ENCODE data around the gene ACKR1.

ACKR1 gene

GRCh38 chr1:159211331-159212136, 6.9 kb downstream of the ACKR1 start:
- Histone ChIP-seq H3K27me3 (ENCODE audit: control insufficient read depth, insufficient read depth, low read length) (no peaks in the 10 kb centered on the region), H3K27ac (ENCODE audit: low read depth, low read length) (no peak overlapping the region), H3K36me3 (ENCODE audit: control insufficient read depth, insufficient read depth, low read length) (no peaks in the 10 kb centered on the region), H3K4me1 (ENCODE audit: control insufficient read depth, insufficient read depth, low read length) (no peaks in the 10 kb centered on the region), H3K9ac (ENCODE audit: low read length) (no peak overlapping the region), H3K4me3 (ENCODE audit: low read length) (no peak overlapping the region)

- Histone ChIP-seq H3K4me3 (ENCODE audit: low read length) (no peak overlapping the region), H3K36me3 (ENCODE audit: control insufficient read depth, insufficient read depth, low read length) (no peaks in the 10 kb centered on the region), H3K4me1 (ENCODE audit: control insufficient read depth, insufficient read depth, low read length) (no peaks in the 10 kb centered on the region), H3K9ac (ENCODE audit: low read length) (no peak overlapping the region), H3K27ac (ENCODE audit: low read depth, low read length) (no peak overlapping the region), H3K27me3 (ENCODE audit: control insufficient read depth, insufficient read depth, low read length) (no peaks in the 10 kb centered on the region)
These were observed 7.9 kb downstream of the ACKR1 start for GRCh38 chr1:159212596-159212995.

GRCh38 chr1:159214149-159214760, 9.6 kb downstream of the ACKR1 start:
- Histone ChIP-seq H3K27me3 (ENCODE audit: control insufficient read depth, insufficient read depth, low read length) (no peaks in the 10 kb centered on the region), H3K4me3 (ENCODE audit: low read length) (no peak overlapping the region), H3K27ac (ENCODE audit: low read depth, low read length) (no peak overlapping the region), H3K9ac (ENCODE audit: low read length) (no peak overlapping the region), H3K36me3 (ENCODE audit: control insufficient read depth, insufficient read depth, low read length) (no peaks in the 10 kb centered on the region), H3K4me1 (ENCODE audit: control insufficient read depth, insufficient read depth, low read length) (no peaks in the 10 kb centered on the region)

GRCh38 chr1:159218649-159219636, 14.3 kb downstream of the ACKR1 start:
- Histone ChIP-seq H3K27ac (ENCODE audit: low read depth, low read length) (no peak overlapping the region), H3K36me3 (ENCODE audit: control insufficient read depth, insufficient read depth, low read length) (no peaks in the 10 kb centered on the region)

GRCh38 chr1:159222075-159222865, 17.6 kb downstream of the ACKR1 start:
- Histone ChIP-seq H3K4me3 (ENCODE audit: low read length) (no peak overlapping the region), H3K36me3 (ENCODE audit: control insufficient read depth, insufficient read depth, low read length) (no peaks in the 10 kb centered on the region), H3K9ac (ENCODE audit: low read length) (no peak overlapping the region), H3K27me3 (ENCODE audit: control insufficient read depth, insufficient read depth, low read length) (no peaks in the 10 kb centered on the region), H3K4me1 (ENCODE audit: control insufficient read depth, insufficient read depth, low read length) (no peaks in the 10 kb centered on the region), H3K27ac (ENCODE audit: low read depth, low read length) (no peak overlapping the region)

More at GRCh38 chr1:159218649-159219636, 14.3 kb downstream of the ACKR1 start:
- no peak overlapping the region for H3K9ac ChIP-seq (ENCODE audit: low read length)
- no peak overlapping the region for H3K4me3 ChIP-seq (ENCODE audit: low read length)
- no peaks in the 10 kb centered on the region for H3K27me3 ChIP-seq (ENCODE audit: control insufficient read depth, insufficient read depth, low read length)
- H3K4me1 ChIP-seq (ENCODE audit: control insufficient read depth, insufficient read depth, low read length): no peaks in the 10 kb centered on the region

GRCh38 chr1:159223004-159223403, 18.3 kb downstream of the ACKR1 start:
- H3K9ac ChIP-seq (ENCODE audit: low read length): no peak overlapping the region
- no peaks in the 10 kb centered on the region for H3K27me3 ChIP-seq (ENCODE audit: control insufficient read depth, insufficient read depth, low read length)
- H3K27ac ChIP-seq (ENCODE audit: low read depth, low read length): no peak overlapping the region
- H3K4me1 ChIP-seq (ENCODE audit: control insufficient read depth, insufficient read depth, low read length): no peaks in the 10 kb centered on the region
- H3K4me3 ChIP-seq (ENCODE audit: low read length): no peak overlapping the region
- H3K36me3 ChIP-seq (ENCODE audit: control insufficient read depth, insufficient read depth, low read length): no peaks in the 10 kb centered on the region

GRCh38 chr1:159228554-159228953, 23.9 kb downstream of the ACKR1 start:
- Histone ChIP-seq H3K36me3 (ENCODE audit: control insufficient read depth, insufficient read depth, low read length) (no peaks in the 10 kb centered on the region), H3K4me3 (ENCODE audit: low read length) (no peak overlapping the region), H3K4me1 (ENCODE audit: control insufficient read depth, insufficient read depth, low read length) (no peaks in the 10 kb centered on the region), H3K27me3 (ENCODE audit: control insufficient read depth, insufficient read depth, low read length) (no peaks in the 10 kb centered on the region), H3K9ac (ENCODE audit: low read length) (no peak overlapping the region), H3K27ac (ENCODE audit: low read depth, low read length) (no peak overlapping the region)

GRCh38 chr1:159229260-159229885, 24.7 kb downstream of the ACKR1 start:
- Histone ChIP-seq H3K4me3 (ENCODE audit: low read length) (no peak overlapping the region), H3K36me3 (ENCODE audit: control insufficient read depth, insufficient read depth, low read length) (no peaks in the 10 kb centered on the region), H3K4me1 (ENCODE audit: control insufficient read depth, insufficient read depth, low read length) (no peaks in the 10 kb centered on the region), H3K27me3 (ENCODE audit: control insufficient read depth, insufficient read depth, low read length) (no peaks in the 10 kb centered on the region), H3K9ac (ENCODE audit: low read length) (no peak overlapping the region), H3K27ac (ENCODE audit: low read depth, low read length) (no peak overlapping the region)

GRCh38 chr1:159229896-159230295, 25.2 kb downstream of the ACKR1 start:
- no peaks in the 10 kb centered on the region for H3K27me3 ChIP-seq (ENCODE audit: control insufficient read depth, insufficient read depth, low read length)
- no peak overlapping the region for H3K27ac ChIP-seq (ENCODE audit: low read depth, low read length)
- H3K4me1 ChIP-seq (ENCODE audit: control insufficient read depth, insufficient read depth, low read length): no peaks in the 10 kb centered on the region
- H3K4me3 ChIP-seq (ENCODE audit: low read length): no peak overlapping the region
- H3K36me3 ChIP-seq (ENCODE audit: control insufficient read depth, insufficient read depth, low read length): no peaks in the 10 kb centered on the region
- no peak overlapping the region for H3K9ac ChIP-seq (ENCODE audit: low read length)

GRCh38 chr1:159239551-159240220, 35.0 kb downstream of the ACKR1 start:
- Histone ChIP-seq H3K27ac (ENCODE audit: low read depth, low read length) (no peak overlapping the region), H3K36me3 (ENCODE audit: control insufficient read depth, insufficient read depth, low read length) (no peaks in the 10 kb centered on the region), H3K4me1 (ENCODE audit: control insufficient read depth, insufficient read depth, low read length) (no peaks in the 10 kb centered on the region), H3K4me3 (ENCODE audit: low read length) (no peak overlapping the region), H3K9ac (ENCODE audit: low read length) (no peak overlapping the region), H3K27me3 (ENCODE audit: control insufficient read depth, insufficient read depth, low read length) (no peaks in the 10 kb centered on the region)

GRCh38 chr1:159247266-159247665, 42.6 kb downstream of the ACKR1 start:
- Histone ChIP-seq H3K9ac (ENCODE audit: low read length) (no peak overlapping the region), H3K36me3 (ENCODE audit: control insufficient read depth, insufficient read depth, low read length) (no peaks in the 10 kb centered on the region), H3K27ac (ENCODE audit: low read depth, low read length) (no peak overlapping the region), H3K4me3 (ENCODE audit: low read length) (no peak overlapping the region), H3K27me3 (ENCODE audit: control insufficient read depth, insufficient read depth, low read length) (no peaks in the 10 kb centered on the region), H3K4me1 (ENCODE audit: control insufficient read depth, insufficient read depth, low read length) (no peaks in the 10 kb centered on the region)

Data from rectal smooth muscle tissue (tissue), 1 donor.